ENCODE data around the gene DLEC1. TPM values are rescaled to one million over a fixed set of nuclear protein-coding genes. Genes with fewer than 3 reads are reported as not detected.

The DLEC1 gene
- total RNA-seq, 1 donor from 2014 or later: 0.42 TPM

- peaks cover 19% of the 10 kb centered on the region for H3K9me3 Mint-ChIP-seq (ENCODE audit: unreplicated experiment)
- H3K4me3 Mint-ChIP-seq (ENCODE audit: unreplicated experiment): peak within 1 kb of the TSS; percentile 99
- no peak for TF ChIP-seq CTCF (IDR thresholded peaks at IDR 0.05; ENCODE audit: partially characterized antibody, unreplicated experiment)
- H3K36me3 Mint-ChIP-seq (ENCODE audit: unreplicated experiment): no peaks in the 10 kb centered on the region
- peak within 1 kb of the TSS; percentile 98 for H3K27ac Mint-ChIP-seq (ENCODE audit: unreplicated experiment)
- peaks cover 19% of the 10 kb centered on the region for H3K27me3 Mint-ChIP-seq (ENCODE audit: unreplicated experiment)
- peak; percentile 100 for DNase-seq
- H3K4me1 Mint-ChIP-seq (ENCODE audit: low read depth, unreplicated experiment): peaks cover 21% of the 10 kb centered on the region
Measured at GRCh38 chr3:38136777-38137614, 98.0 kb downstream of the DLEC1 start, which contains the start of gene ACAA1. Gene ACAA1, minus strand, starts transcription at chr3:38137127. Its CDS starts 92 bp downstream, at chr3:38137035.

GRCh38 chr3:38137615-38138348 lies 98.8 kb downstream of the DLEC1 start:
- no peak for DNase-seq

GRCh38 chr3:38138349-38139190 lies 99.6 kb downstream of the DLEC1 start, which contains the start of gene MYD88:
Gene MYD88, plus strand, starts transcription at chr3:38138661. Its CDS starts 40 bp downstream, at chr3:38138701.
- Mint-ChIP-seq H3K4me1 (ENCODE audit: low read depth, unreplicated experiment) (peaks cover 15% of the 10 kb centered on the region), H3K27me3 (ENCODE audit: unreplicated experiment) (peaks cover 18% of the 10 kb centered on the region), H3K27ac (ENCODE audit: unreplicated experiment) (peak within 1 kb of the TSS; percentile 97)

More at GRCh38 chr3:38137615-38138348, 98.8 kb downstream of the DLEC1 start:
- H3K9me3 Mint-ChIP-seq (ENCODE audit: unreplicated experiment): peaks cover 19% of the 10 kb centered on the region
- no peaks in the 10 kb centered on the region for H3K36me3 Mint-ChIP-seq (ENCODE audit: unreplicated experiment)
- no peak for TF ChIP-seq CTCF (IDR thresholded peaks at IDR 0.05; ENCODE audit: partially characterized antibody, unreplicated experiment)
- H3K27me3 Mint-ChIP-seq (ENCODE audit: unreplicated experiment): peaks cover 18% of the 10 kb centered on the region
- H3K27ac Mint-ChIP-seq (ENCODE audit: unreplicated experiment): peak overlapping the region; percentile 97
- peaks cover 18% of the 10 kb centered on the region for H3K4me1 Mint-ChIP-seq (ENCODE audit: low read depth, unreplicated experiment)
- H3K4me3 Mint-ChIP-seq (ENCODE audit: unreplicated experiment): peak overlapping the region; percentile 93

GRCh38 chr3:38139191-38139590 lies 100.2 kb downstream of the DLEC1 start:
- peaks cover 19% of the 10 kb centered on the region for H3K9me3 Mint-ChIP-seq (ENCODE audit: unreplicated experiment)
- peak overlapping the region; percentile 93 for H3K4me3 Mint-ChIP-seq (ENCODE audit: unreplicated experiment)
- no peak for TF ChIP-seq CTCF (IDR thresholded peaks at IDR 0.05; ENCODE audit: partially characterized antibody, unreplicated experiment)
- DNase-seq: no peak
- peaks cover 18% of the 10 kb centered on the region for H3K27me3 Mint-ChIP-seq (ENCODE audit: unreplicated experiment)
- H3K36me3 Mint-ChIP-seq (ENCODE audit: unreplicated experiment): no peaks in the 10 kb centered on the region
- H3K27ac Mint-ChIP-seq (ENCODE audit: unreplicated experiment): peak overlapping the region; percentile 94
- peaks cover 15% of the 10 kb centered on the region for H3K4me1 Mint-ChIP-seq (ENCODE audit: low read depth, unreplicated experiment)

More at GRCh38 chr3:38138349-38139190, 99.6 kb downstream of the DLEC1 start, which contains the start of gene MYD88:
- no peak for TF ChIP-seq CTCF (IDR thresholded peaks at IDR 0.05; ENCODE audit: partially characterized antibody, unreplicated experiment)
- Mint-ChIP-seq H3K9me3 (ENCODE audit: unreplicated experiment) (peaks cover 19% of the 10 kb centered on the region), H3K4me3 (ENCODE audit: unreplicated experiment) (peak within 1 kb of the TSS; percentile 93), H3K36me3 (ENCODE audit: unreplicated experiment) (no peaks in the 10 kb centered on the region)
- peak; percentile 80 for DNase-seq

Data from glutamatergic neuron (in vitro differentiated cells).